GM18861 (cell line): ENCODE results near the gene ACE.

Experiments used
- ATAC-seq: cut with Tn5 transposase; IDR thresholded peaks from one replicate; pipeline ENCODE4 v1.9.1; 2021; ENCODE audit not compliant: unreplicated experiment

Gene ACE

GRCh38 chr17:63476854-63477479 is at the start of gene ACE:
TSS of gene ACE (plus strand) at chr17:63477061. CDS start at chr17:63477095, 34 bp downstream.
- no peak for ATAC-seq

DNA sequence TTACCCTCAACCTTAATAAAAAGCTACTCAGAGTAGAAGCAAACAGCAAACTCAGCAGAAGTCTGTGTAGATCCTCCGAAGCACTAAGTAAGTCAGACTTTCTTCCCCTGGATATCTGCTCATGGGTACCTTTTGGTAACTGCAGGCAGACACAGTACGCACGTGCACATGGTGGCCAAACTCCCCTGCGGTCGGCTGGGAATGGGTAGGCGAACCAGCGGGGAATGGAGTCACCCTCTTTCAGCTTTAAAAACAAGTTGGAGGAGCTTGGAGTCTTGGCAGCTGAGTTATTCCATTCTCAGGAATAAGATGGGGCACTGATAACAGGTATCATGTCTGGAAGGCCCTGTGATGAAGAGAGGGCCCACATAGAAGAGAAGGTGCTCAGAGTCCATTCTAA is 47.1 kb upstream of the ACE start:
- no peak for ATAC-seq

DNA sequence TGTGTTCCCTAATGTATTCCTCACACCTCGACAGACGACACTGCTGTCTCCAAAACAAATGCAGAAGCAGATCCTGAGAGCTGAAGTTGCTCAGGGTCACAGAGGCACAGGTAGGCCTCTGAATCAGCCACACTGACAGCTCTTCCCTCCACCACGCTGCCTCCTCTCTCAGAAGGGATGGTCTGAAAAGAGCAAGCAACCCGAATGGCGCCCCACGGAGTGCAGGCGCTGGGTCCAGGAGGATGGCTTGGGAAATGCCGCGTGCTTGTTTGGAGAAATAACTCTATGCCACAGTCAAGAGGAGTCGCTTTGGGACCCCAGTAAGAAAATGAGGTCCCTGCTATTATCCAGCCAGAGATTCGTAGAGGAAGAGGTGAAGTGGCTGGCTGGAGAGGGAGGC is 46.6 kb upstream of the ACE start:
- ATAC-seq: no peak

DNA sequence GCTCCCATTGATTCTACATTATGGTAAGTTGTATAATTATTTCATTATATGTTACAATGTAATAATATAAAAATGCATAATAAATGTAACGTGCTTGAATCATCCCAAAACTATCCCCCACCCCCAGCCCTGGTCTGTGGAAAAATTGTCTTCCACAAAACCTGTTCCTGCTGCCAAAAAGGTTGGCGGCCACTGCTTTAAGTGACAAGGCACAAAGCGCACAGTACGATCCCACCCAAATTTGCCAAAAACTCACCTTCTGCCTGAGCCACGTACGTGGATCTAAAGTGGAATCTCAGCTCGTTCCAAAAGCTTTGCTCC is 45.3 kb upstream of the ACE start:
- no peak for ATAC-seq

DNA sequence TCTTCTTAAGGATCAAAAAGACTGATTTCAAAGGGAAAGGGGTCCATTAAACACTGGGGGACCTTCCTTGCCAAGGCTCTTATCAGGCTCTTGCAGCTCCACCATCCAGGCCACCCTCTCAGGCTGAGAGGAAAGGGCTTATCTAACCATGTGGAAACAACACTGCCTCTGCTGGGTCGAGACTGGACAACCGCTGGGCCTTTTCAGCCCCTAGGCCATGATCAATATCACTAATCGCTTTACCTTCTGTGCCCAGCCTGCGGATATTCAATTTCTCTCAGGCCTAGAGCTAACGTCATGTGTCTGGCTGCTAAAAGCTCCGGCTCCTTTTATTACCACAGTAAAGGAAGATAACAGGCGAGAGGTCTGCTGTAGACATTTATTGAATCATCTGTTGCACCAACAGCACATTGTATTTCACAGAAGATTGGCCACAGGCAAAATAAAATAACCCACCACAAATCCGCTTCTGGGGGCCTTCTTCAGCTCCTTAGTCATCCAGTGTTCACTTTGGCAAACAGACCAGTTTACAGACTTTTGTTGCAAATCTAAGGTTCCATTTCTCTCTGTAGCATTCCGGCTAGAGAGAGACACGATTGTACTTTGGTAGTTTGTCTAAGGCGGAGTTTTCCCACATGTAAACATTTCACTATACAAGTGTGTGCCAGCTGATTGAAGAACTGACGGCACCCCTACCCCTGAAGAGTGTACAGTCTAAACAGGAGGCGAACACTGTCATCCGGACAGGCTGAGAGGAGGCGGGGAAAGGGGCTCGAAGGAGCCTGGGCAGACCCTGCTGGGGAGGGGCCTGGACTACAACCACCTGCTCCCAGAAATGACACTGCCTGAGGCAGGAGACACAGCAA is 44.7 kb upstream of the ACE start:
- no peak for ATAC-seq

DNA sequence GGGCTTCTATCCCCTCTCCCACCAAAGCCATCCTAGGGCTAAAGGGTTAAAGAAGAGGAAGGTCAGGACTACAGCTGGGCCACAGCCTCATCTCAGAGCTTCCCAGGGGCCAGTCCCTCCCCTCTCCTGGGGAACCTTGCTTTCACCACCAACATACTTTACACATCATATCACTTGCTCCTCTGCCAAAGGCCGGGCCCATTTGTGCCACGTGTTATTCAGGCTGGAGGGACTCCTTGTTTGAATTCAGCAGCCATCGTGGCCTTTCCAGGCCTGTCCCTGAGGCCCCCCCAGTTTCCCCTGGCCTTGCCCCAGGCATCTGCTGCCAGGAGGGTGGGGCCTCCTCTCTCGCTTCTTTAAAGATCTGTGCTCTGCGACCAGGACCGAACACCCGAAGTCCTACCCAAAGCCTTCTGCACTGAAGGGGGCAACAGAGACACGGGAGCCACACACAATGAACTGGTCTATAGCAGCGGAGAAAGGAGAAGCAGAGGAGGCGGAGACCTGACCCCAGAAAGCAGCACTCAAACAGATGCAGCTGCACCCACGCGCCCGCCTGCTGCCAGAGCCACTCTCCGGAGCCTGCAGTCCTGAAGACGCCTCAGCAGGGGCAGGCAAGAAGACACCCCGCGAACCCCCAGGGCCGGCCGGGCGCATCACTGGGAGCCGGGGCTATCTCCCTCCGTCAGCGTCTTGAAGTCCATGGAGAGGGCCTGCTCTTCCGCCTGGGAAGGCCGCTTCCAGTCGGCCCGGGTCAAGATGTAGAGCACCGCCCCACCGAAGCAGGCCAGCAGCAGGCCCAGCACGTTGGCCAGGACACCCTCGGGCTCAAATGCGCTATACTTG is 42.9 kb upstream of the ACE start:
- no peak for ATAC-seq

GRCh38 chr17:63434951-63435571 is 41.8 kb upstream of the ACE start:
- ATAC-seq: no peak

DNA sequence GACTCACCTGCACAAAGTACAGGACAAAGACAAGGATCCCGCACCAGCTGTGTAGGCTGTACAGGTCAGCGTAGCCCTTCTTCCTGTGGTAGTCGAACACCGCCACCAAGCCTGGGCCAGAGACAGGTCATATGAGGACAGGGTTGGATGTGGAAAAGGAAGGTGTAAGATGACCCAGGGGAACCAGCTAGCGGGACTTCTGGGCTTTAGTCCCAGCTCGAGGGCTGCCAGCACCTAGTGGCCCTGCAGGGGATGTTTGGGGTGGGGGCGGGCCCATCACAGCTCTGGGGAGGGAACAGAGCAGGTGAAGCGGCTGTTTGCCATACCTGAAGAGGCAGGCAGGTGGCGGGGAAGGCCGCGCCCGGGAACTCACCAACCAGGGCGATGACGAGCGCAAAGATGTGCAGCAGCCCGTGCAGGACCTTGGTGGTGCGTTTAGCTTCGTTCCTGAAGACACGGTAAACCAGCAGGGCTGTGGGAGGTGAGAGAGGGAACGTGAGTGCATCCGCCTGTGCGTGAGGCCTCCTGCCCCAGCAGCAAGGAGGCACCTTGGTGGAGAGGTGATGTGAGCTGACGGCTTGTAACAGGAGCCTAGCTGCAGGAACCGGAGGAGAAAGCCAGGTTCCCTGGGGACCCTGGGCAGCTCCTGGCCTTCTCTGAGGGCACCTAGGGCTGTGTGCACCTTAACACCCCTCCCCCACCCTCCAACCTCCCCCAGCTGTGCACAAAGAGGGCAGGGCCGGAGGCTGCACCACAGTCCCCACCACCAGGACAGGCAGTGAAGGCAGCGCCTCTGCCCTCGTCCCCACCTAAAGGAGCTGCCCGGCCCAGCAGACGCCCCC is 41.0 kb upstream of the ACE start:
- ATAC-seq: no peak

DNA sequence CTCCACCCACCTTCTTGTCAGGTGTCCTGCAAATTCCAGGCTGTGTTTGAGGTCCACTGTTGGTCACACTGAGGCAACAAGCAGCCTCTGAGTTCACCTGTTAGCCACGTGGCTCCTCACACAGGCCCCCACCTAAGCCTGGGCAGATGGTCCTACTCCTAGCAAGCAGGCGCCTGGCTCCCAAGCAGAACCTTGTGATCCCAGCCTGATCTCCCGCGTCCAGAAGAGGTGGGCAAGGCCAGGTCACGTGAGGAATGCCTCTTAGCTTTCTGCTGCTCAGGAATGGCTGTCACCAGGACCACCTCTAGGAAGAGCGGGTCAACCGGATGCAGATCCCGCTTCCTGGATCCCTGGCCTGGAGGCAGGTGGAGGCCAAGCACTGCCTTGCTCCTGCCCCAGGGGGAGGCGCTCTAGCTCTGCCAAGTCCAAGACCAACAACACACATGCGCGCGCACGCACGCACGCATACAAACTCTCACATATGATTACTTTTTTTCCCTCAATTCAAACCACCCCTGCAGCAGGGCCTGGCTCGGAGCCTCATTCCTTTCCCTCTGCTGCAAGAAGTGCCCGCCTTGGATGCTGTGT is 40.2 kb upstream of the ACE start:
- no peak for ATAC-seq

GRCh38 chr17:63437287-63438091 is 39.4 kb upstream of the ACE start:
- ATAC-seq: no peak

GRCh38 chr17:63438092-63439051 is 38.5 kb upstream of the ACE start:
- no peak for ATAC-seq

GRCh38 chr17:63439687-63440086 is 37.2 kb upstream of the ACE start:
- ATAC-seq: no peak

GRCh38 chr17:63440127-63440769 is 36.6 kb upstream of the ACE start:
- ATAC-seq: no peak

- ATAC-seq: no peak
Observed at GRCh38 chr17:63440770-63441335, 36.0 kb upstream of the ACE start.

GRCh38 chr17:63441654-63442053 is 35.2 kb upstream of the ACE start:
- ATAC-seq: no peak

GRCh38 chr17:63442074-63442473 is 34.8 kb upstream of the ACE start:
- no peak for ATAC-seq

GRCh38 chr17:63442549-63443035 is 34.3 kb upstream of the ACE start:
- no peak for ATAC-seq
